Panc1 (cell line): ENCODE measurements around the gene MACF1.

Experiments used
- CTCF ChIP-seq: fragments of 450-650 bp; IDR thresholded peaks from 2 replicates; pipeline ENCODE4 v1.5.1; 2017; ENCODE audit warnings: mild to moderate bottlenecking
- POLR2AphosphoS5 ChIP-seq: IDR thresholded peaks from 2 replicates; pipeline ENCODE4 v1.6.1; 2012; ENCODE audit warnings: mild to moderate bottlenecking, low read depth, low read length, moderate library complexity
- REST ChIP-seq, 2 experiments: IDR thresholded peaks; 2 replicates each; pipeline ENCODE4 v1.6.1; 2011 to 2012; ENCODE audit warnings: low read depth in 2 of 2, control low read depth in 1 of 2, low read length in 1 of 2, mild to moderate bottlenecking in 1 of 2, moderate library complexity in 1 of 2; ENCODE audit not compliant: insufficient read depth in 1 of 2
- SIN3A ChIP-seq: IDR thresholded peaks from 2 replicates; pipeline ENCODE4 v1.6.1; 2012; ENCODE audit warnings: low read depth, mild to moderate bottlenecking, low read length, moderate library complexity, borderline replicate concordance; ENCODE audit not compliant: insufficient read depth
- TCF7L2 ChIP-seq: IDR thresholded peaks from 2 replicates; pipeline ENCODE4 v1.6.1; 2011; ENCODE audit warnings: mild to moderate bottlenecking, low read depth, low read length, inconsistent platforms

- TF ChIP-seq CTCF = no peak
- TF ChIP-seq TCF7L2 = no peak
- no peak for TF ChIP-seq SIN3A
- no peak for TF ChIP-seq POLR2AphosphoS5
- no peak for TF ChIP-seq REST (IDR thresholded peaks at IDR 0.05; ENCODE audit: insufficient read depth in 1 of 2, low read depth in 2 of 2, low read length in 1 of 2)
Measured at GRCh38 chr1:39412892-39413291, 208.4 kb downstream of the MACF1 start.
